ENCODE data around the gene FAM50B.

GRCh38 chr6:3869284-3869631, 20.1 kb downstream of the FAM50B start:
- no peak for TF ChIP-seq CTCF (IDR thresholded peaks at IDR 0.05; ENCODE audit: low read depth, low read length, poor library complexity, severe bottlenecking)
- TF ChIP-seq EZH2phosphoT487 (IDR thresholded peaks at IDR 0.05; ENCODE audit: borderline replicate concordance, low read length): no peak
